HG02943 (cell line): Measurements from ENCODE around the gene RAD51B.
"Not testable (repeated sequence)": the region's sequence is repeated elsewhere in the genome, so short reads cannot be mapped to it uniquely, and the experiment has no call there.

ENCODE experiments used
- ATAC-seq: cut with Tn5 transposase; IDR thresholded peaks from one replicate; pipeline ENCODE4 v1.9.1; 2021; ENCODE audit warnings: mild to moderate bottlenecking, low read depth, moderate library complexity; ENCODE audit not compliant: unreplicated experiment

Gene RAD51B

GRCh38 chr14:68160779-68161546 lies 341.4 kb downstream of the RAD51B start:
- ATAC-seq: no peak

- no peak for ATAC-seq
Measured at GRCh38 chr14:68162887-68163286, 343.3 kb downstream of the RAD51B start.

- ATAC-seq: no peak
Measured at GRCh38 chr14:68164711-68165113, 345.1 kb downstream of the RAD51B start.

- ATAC-seq: no peak
Measured at GRCh38 chr14:68165274-68165843, 345.8 kb downstream of the RAD51B start.

- no peak for ATAC-seq
Measured at GRCh38 chr14:68166731-68167382, 347.3 kb downstream of the RAD51B start.

GRCh38 chr14:68167383-68168087 lies 348.0 kb downstream of the RAD51B start:
- ATAC-seq: no peak

- ATAC-seq: no peak
Measured at GRCh38 chr14:68168460-68169109, 349.0 kb downstream of the RAD51B start.

- no peak for ATAC-seq
Measured at GRCh38 chr14:68172216-68172615, 352.6 kb downstream of the RAD51B start.

GRCh38 chr14:68172627-68173026 lies 353.0 kb downstream of the RAD51B start:
- no peak for ATAC-seq

- ATAC-seq: no peak
Measured at GRCh38 chr14:68173227-68173972, 353.8 kb downstream of the RAD51B start.

GRCh38 chr14:68174446-68174845 lies 354.9 kb downstream of the RAD51B start:
- no peak for ATAC-seq

GRCh38 chr14:68176687-68177086 lies 357.1 kb downstream of the RAD51B start:
- ATAC-seq: no peak

- ATAC-seq: no peak
Measured at GRCh38 chr14:68177728-68178127, 358.1 kb downstream of the RAD51B start.

- no peak for ATAC-seq
Measured at GRCh38 chr14:68178282-68178681, 358.7 kb downstream of the RAD51B start.

GRCh38 chr14:68181519-68182326 lies 362.1 kb downstream of the RAD51B start:
- no peak for ATAC-seq

- peak; percentile 64 for ATAC-seq
Measured at GRCh38 chr14:68182492-68182891, 362.9 kb downstream of the RAD51B start.

GRCh38 chr14:68186500-68187276 lies 367.1 kb downstream of the RAD51B start:
- ATAC-seq: not testable (repeated sequence)

- ATAC-seq: no peak
Measured at GRCh38 chr14:68188174-68188573, 368.6 kb downstream of the RAD51B start.
